Calu3 (cell line): ENCODE data around the gene SSUH2. TPM values are rescaled to one million over a fixed set of nuclear protein-coding genes. Genes with fewer than 3 reads are reported as not detected.

Experiments
- BruUV-seq: library from RNA; stranded (reverse); fragments of 400-500 nt; replicated peaks from 2 replicates; lab custom pipeline; 2021; lab: Mats Ljungman, UMichigan
- CTCF ChIA-PET: fragments of 300-600 bp; sonication (Branson Sonifier 250); formaldehyde crosslinking; loops from one replicate; lab custom pipeline; 2022; ENCODE audit warnings: antibody characterized with exemption; lab: Charles Lee
- DNase-seq: peaks from one replicate; pipeline ENCODE4 v3.0.0; 2022
- H3K27ac Mint-ChIP-seq: one replicate; pipeline ENCODE4 v1.8.0; 2022; ENCODE audit warnings: mixed read lengths; ENCODE audit not compliant: unreplicated experiment
- H3K27me3 Mint-ChIP-seq: one replicate; pipeline ENCODE4 v1.8.0; 2022; ENCODE audit warnings: mixed read lengths; ENCODE audit not compliant: unreplicated experiment
- H3K36me3 Mint-ChIP-seq: one replicate; pipeline ENCODE4 v1.8.0; 2022; ENCODE audit warnings: mild to moderate bottlenecking, moderate library complexity, mixed read lengths; ENCODE audit not compliant: insufficient read depth, unreplicated experiment
- H3K4me1 Mint-ChIP-seq: one replicate; pipeline ENCODE4 v1.8.0; 2022; ENCODE audit warnings: mild to moderate bottlenecking, low read depth, mixed read lengths; ENCODE audit not compliant: unreplicated experiment
- H3K4me3 Mint-ChIP-seq: one replicate; pipeline ENCODE4 v1.8.0; 2022; ENCODE audit warnings: mild to moderate bottlenecking, low read depth, moderate library complexity, mixed read lengths; ENCODE audit not compliant: unreplicated experiment
- H3K9me3 Mint-ChIP-seq: one replicate; pipeline ENCODE4 v1.8.0; 2022; ENCODE audit warnings: low read depth, mixed read lengths; ENCODE audit not compliant: unreplicated experiment
- intact Hi-C: fragments of 100-400 bp; cut with micrococcal nuclease; formaldehyde crosslinking; loops from one replicate; pipeline ENCODE4 v1.10.0; 2022; ENCODE audit not compliant: unreplicated experiment
- total RNA-seq: library from RNA; stranded (reverse); gene quantifications from 2 replicates; pipeline ENCODE4 v1.2.3, GENCODE V29; 2022
- TF ChIP-seq, protein P1 (sequence below): fragments of 200-600 bp; IDR thresholded peaks from one replicate; pipeline ENCODE4 v1.8.0; 2022; ENCODE audit warnings: antibody characterized with exemption; ENCODE audit not compliant: unreplicated experiment

Gene SSUH2
- total RNA-seq, 1 experiment from 2014 or later = not detected

DNA sequence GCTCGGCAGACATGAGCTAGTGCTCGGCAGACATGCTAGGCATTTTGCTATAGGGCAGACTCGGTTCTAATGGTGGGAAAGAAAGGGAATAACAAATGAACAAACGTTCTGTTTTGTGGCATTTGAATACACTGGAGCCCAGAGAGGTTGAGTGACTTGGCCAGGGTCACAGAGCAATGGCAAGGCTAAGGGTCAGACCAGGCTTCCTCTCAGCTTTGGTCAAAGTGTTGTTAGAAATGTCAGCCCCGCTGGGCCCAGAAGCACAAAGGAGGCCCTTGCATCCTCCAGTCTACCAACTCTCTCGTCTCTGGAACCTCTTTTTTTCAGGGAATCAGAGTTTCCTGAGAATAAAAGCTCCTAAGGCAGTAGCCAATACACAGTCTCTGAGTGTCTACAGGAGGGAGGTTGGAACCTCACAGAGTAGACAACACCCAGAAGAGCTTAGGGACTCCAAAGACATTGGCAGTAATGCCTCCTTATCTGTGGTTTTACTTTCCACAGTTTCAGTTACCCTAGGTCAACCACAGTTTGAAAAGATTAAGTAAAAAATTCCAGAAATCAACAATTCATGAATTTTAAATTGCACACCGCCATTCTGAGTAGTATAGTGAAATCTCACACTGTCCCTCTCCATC, 47.3 kb downstream of the SSUH2 start:
- intact Hi-C loops = no loop called here
- CTCF ChIA-PET = no interaction called here
- TF ChIP-seq, protein P1, sequence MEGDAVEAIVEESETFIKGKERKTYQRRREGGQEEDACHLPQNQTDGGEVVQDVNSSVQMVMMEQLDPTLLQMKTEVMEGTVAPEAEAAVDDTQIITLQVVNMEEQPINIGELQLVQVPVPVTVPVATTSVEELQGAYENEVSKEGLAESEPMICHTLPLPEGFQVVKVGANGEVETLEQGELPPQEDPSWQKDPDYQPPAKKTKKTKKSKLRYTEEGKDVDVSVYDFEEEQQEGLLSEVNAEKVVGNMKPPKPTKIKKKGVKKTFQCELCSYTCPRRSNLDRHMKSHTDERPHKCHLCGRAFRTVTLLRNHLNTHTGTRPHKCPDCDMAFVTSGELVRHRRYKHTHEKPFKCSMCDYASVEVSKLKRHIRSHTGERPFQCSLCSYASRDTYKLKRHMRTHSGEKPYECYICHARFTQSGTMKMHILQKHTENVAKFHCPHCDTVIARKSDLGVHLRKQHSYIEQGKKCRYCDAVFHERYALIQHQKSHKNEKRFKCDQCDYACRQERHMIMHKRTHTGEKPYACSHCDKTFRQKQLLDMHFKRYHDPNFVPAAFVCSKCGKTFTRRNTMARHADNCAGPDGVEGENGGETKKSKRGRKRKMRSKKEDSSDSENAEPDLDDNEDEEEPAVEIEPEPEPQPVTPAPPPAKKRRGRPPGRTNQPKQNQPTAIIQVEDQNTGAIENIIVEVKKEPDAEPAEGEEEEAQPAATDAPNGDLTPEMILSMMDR = no peak
- Mint-ChIP-seq H3K4me1 (no peaks in the 10 kb centered on the region), H3K27me3 (peaks cover 12% of the 10 kb centered on the region), H3K27ac (no peak overlapping the region), H3K9me3 (no peaks in the 10 kb centered on the region), H3K36me3 (no peaks in the 10 kb centered on the region), H3K4me3 (no peak overlapping the region)
- BruUV-seq = no TSS peak
- no peak for DNase-seq

DNA sequence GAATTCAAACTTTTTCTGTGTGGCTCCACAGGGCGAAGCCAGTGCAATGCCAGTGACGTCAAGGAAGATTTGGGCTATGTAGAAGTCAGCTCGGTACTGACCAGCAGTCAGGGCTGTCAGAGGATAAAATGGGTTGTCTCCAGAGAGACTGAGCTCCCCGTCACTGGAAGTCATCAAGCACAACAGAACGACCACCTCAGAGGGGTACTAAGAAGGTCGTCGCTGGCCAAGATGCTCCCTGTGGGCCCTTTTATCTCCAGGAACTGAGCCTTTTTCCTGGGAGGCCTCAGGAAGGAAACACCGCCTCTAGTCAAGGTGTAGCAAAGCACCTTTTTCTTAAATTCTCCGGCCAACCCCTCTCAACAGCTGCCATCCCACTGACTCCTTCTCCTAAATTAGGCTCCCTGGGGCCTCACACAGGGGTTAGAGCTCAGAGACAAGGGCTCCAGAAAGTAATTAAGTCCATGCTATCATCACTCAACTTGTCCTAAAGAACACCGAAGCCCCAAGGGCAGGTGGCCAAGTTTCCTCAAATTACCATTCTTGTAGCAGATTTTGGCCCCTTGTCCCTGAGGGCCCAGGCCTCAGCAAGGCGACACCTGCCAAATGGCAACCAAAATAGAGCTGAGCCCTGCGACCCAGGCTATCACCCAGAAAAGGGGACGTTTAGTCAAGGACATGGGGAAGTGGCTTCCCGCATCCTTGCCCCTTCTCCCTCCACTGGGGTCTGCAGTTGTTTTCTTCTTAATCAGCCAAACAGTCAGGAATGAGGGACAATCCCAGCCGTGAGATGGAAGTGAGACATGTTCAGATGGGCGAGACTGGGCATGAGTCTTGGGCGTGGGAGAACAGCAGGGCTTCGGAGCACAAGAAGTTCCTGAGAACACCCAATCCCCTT, 48.0 kb downstream of the SSUH2 start:
- H3K4me1 Mint-ChIP-seq = no peaks in the 10 kb centered on the region
- H3K27me3 Mint-ChIP-seq = peaks cover 12% of the 10 kb centered on the region
- no peak for DNase-seq
- H3K27ac Mint-ChIP-seq = no peak overlapping the region
- TF ChIP-seq, protein P1 = no peak
- CTCF ChIA-PET = interaction anchor here (0.5 kb wide), 1 partner anchor 656 kb away, joined by 3 read pairs; no protein-coding TSS in a partner anchor
- intact Hi-C loops = no loop called here
- H3K4me3 Mint-ChIP-seq = no peak overlapping the region
- H3K9me3 Mint-ChIP-seq = no peaks in the 10 kb centered on the region
- no TSS peak for BruUV-seq
- no peaks in the 10 kb centered on the region for H3K36me3 Mint-ChIP-seq

DNA sequence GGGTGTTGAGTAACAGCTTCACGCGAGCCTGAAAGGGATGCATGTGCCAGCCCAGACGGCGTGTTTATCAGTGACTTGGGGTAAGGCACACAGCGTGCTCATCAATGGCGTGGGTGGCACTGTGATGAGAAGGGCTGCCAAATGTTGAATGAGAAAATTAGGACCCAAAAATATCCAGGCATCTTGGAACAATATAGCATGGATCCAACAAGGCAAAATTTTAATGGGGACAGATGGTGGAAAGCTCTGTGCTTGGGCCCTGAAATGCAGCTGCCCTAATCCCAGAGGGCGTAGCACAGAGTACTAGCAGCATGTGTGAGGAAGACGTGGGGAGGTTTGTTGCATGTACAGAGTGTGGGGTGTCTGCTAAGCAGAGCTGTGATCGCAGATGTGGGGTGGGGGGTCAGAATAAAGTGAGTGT, 48.9 kb downstream of the SSUH2 start:
- Mint-ChIP-seq H3K27ac (no peak overlapping the region), H3K9me3 (no peaks in the 10 kb centered on the region), H3K4me1 (no peaks in the 10 kb centered on the region), H3K4me3 (no peak overlapping the region), H3K27me3 (peaks cover 12% of the 10 kb centered on the region), H3K36me3 (no peaks in the 10 kb centered on the region)
- DNase-seq = no peak
- BruUV-seq = no TSS peak
- intact Hi-C loops = no loop called here
- CTCF ChIA-PET = no interaction called here
- TF ChIP-seq, protein P1 = no peak

DNA sequence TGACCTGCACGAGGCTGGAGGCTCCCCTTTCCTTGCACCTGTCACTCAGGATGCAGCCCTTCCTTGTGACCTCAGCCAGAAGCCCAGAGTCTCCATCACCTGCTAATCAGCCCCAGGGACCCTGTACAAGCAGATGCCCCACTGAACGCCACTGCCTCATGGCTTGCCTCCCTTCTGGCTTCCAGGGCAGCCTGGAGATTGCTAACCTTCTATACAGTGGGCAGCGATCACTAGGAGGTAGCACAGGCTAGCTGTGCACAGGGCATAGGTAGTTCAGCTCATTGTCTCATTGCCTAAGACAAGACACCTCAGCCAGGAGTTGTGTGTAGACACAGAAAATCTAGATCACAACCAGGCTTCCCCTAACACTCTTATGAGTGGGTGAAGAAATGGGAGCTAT, 49.3 kb downstream of the SSUH2 start:
- no peaks in the 10 kb centered on the region for H3K4me1 Mint-ChIP-seq
- TF ChIP-seq, protein P1 = no peak
- no peaks in the 10 kb centered on the region for H3K9me3 Mint-ChIP-seq
- no TSS peak for BruUV-seq
- DNase-seq = no peak
- H3K27ac Mint-ChIP-seq = no peak overlapping the region
- CTCF ChIA-PET = no interaction called here
- intact Hi-C loops = no loop called here
- peaks cover 12% of the 10 kb centered on the region for H3K27me3 Mint-ChIP-seq
- H3K36me3 Mint-ChIP-seq = no peaks in the 10 kb centered on the region
- no peak overlapping the region for H3K4me3 Mint-ChIP-seq
